Naive thymus-derived CD4-positive, alpha-beta T cell (primary cell): ENCODE measurements around the gene SS18L1. TPM values are rescaled to one million over a fixed set of nuclear protein-coding genes. Genes with fewer than 3 reads are reported as not detected.

ENCODE experiments used
- ATAC-seq: fragments of 150-1000 bp; cut with Tn5 transposase; 2 replicates; pipeline ENCODE4 v1.10.0; 2021; ENCODE audit warnings: mild to moderate bottlenecking, moderate library complexity
- CTCF ChIA-PET: fragments of 350-600 bp; sonication (Branson Sonifier 250); formaldehyde crosslinking; loops from one replicate; lab custom pipeline; 2021; ENCODE audit warnings: antibody characterized with exemption; lab: Charles Lee
- POLR2A ChIA-PET: fragments of 350-600 bp; sonication (Branson Sonifier 250); formaldehyde crosslinking; loops from one replicate; lab custom pipeline; 2021; ENCODE audit warnings: antibody characterized with exemption, inconsistent platforms; lab: Charles Lee
- DNase-seq, 9 donors: peaks; one replicate each; pipeline versions ENCODE4 v3.0.0 to v3.0.0-alpha.2; 2020 to 2022; ENCODE audit warnings: mixed read lengths in 1 of 9
- H3K27ac ChIP-seq: one replicate; pipeline ENCODE4 v1.7.0; 2013; ENCODE audit warnings: mild to moderate bottlenecking, low read depth, low read length, moderate library complexity
- H3K27me3 ChIP-seq, 2 donors: one replicate each; pipeline ENCODE4 v1.7.0; 2013; ENCODE audit warnings: low read length in 2 of 2, mild to moderate bottlenecking in 2 of 2, moderate library complexity in 2 of 2; ENCODE audit not compliant: control insufficient read depth in 2 of 2, insufficient read depth in 2 of 2
- H3K36me3 ChIP-seq, 3 experiments: 1 replicate in 2 of 3; 2 replicates in 1 of 3; pipeline ENCODE4 v1.7.0; 2013; ENCODE audit warnings: low read length in 3 of 3, mild to moderate bottlenecking in 3 of 3, moderate library complexity in 1 of 3; ENCODE audit not compliant: insufficient read depth in 3 of 3, control insufficient read depth in 2 of 3
- H3K4me1 ChIP-seq, 2 donors: one replicate each; pipeline ENCODE4 v1.7.0; 2013; ENCODE audit warnings: low read length in 2 of 2, mild to moderate bottlenecking in 2 of 2, moderate library complexity in 1 of 2; ENCODE audit not compliant: control insufficient read depth in 2 of 2, insufficient read depth in 2 of 2
- H3K4me3 ChIP-seq: 2 replicates; pipeline ENCODE4 v1.7.0; 2013; ENCODE audit warnings: mild to moderate bottlenecking, low read length
- H3K9me3 ChIP-seq, 3 experiments: 1 replicate in 2 of 3; 2 replicates in 1 of 3; pipeline ENCODE4 v1.7.0; 2013; ENCODE audit warnings: low read length in 3 of 3; ENCODE audit not compliant: control insufficient read depth in 2 of 3
- H3K27ac Mint-ChIP-seq, 9 donors: one replicate each; pipeline ENCODE4 v1.8.0; 2020 to 2022; ENCODE audit warnings: mixed read lengths in 9 of 9, mild to moderate bottlenecking in 8 of 9, moderate library complexity in 5 of 9, inconsistent platforms in 2 of 9
- H3K27me3 Mint-ChIP-seq, 5 donors: one replicate each; pipeline ENCODE4 v1.8.0; 2021 to 2022; ENCODE audit warnings: mixed read lengths in 5 of 5, mild to moderate bottlenecking in 1 of 5
- H3K36me3 Mint-ChIP-seq, 5 donors: one replicate each; pipeline ENCODE4 v1.8.0; 2020 to 2022; ENCODE audit warnings: mixed read lengths in 5 of 5, mild to moderate bottlenecking in 3 of 5, inconsistent platforms in 1 of 5
- H3K4me1 Mint-ChIP-seq, 7 donors: one replicate each; pipeline ENCODE4 v1.8.0; 2020 to 2022; ENCODE audit warnings: mixed read lengths in 7 of 7, mild to moderate bottlenecking in 3 of 7, inconsistent platforms in 1 of 7
- H3K4me3 Mint-ChIP-seq, 10 donors: one replicate each; pipeline ENCODE4 v1.8.0; 2020 to 2022; ENCODE audit warnings: mild to moderate bottlenecking in 10 of 10, mixed read lengths in 10 of 10, moderate library complexity in 6 of 10, inconsistent platforms in 2 of 10
- H3K9me3 Mint-ChIP-seq, 11 donors: one replicate each; pipeline ENCODE4 v1.8.0; 2020 to 2022; ENCODE audit warnings: mixed read lengths in 11 of 11, mild to moderate bottlenecking in 4 of 11, inconsistent platforms in 1 of 11, moderate library complexity in 1 of 11
- intact Hi-C, 2 donors: fragments of 100-400 bp; cut with micrococcal nuclease; formaldehyde crosslinking; loops; one replicate each; pipeline ENCODE4 v1.15.1; 2023
- polyA plus RNA-seq, 2 donors: library from polyadenylated mRNA; unstranded; fragments of 300-500 nt; fragmentation: Illumina TruSeq; gene quantifications; one replicate each; pipeline ENCODE4 v1.2.3, GENCODE V29; 2021
- total RNA-seq, 6 experiments: library from RNA in 5 of 6; stranded (reverse) in 5 of 6; gene quantifications; 1 replicate in 5 of 6; 2 replicates in 1 of 6; pipeline ENCODE4 v1.2.3 and lab custom pipeline; 2021 to 2026

Gene SS18L1
- total and polyA plus RNA-seq, 7 experiments from 2014 or later, result 0.47 to 26.7 (median 22.4) TPM

GRCh38 chr20:62162765-62163484 is 19.4 kb downstream of the SS18L1 start:
- Histone ChIP-seq H3K4me3 (no peak overlapping the region), H3K4me1 (peaks cover 0 to 3% of the 10 kb centered on the region in 2 donors), H3K27me3 (no peaks in the 10 kb centered on the region), H3K9me3 (no peaks in the 10 kb centered on the region), H3K36me3 (peaks cover 0 to 62% (median 0%) of the 10 kb centered on the region in 3 experiments), H3K27ac (no peak overlapping the region)
- ChIA-PET POLR2A (no interaction called here), CTCF (no interaction called here)
- Mint-ChIP-seq H3K27me3 (no peaks in the 10 kb centered on the region), H3K36me3 (peaks cover 0 to 17% (median 6%) of the 10 kb centered on the region in 5 donors), H3K27ac (no peak overlapping the region), H3K4me3 (no peak overlapping the region), H3K4me1 (peaks cover 0 to 5% (median 0%) of the 10 kb centered on the region in 7 donors), H3K9me3 (no peaks in the 10 kb centered on the region)
- intact Hi-C loops, result no loop called here
- no peak for ATAC-seq
- no peak for DNase-seq

- ChIA-PET POLR2A (no interaction called here), CTCF (no interaction called here)
- Histone ChIP-seq H3K27ac (no peak overlapping the region), H3K36me3 (peaks cover 0 to 64% (median 0%) of the 10 kb centered on the region in 3 experiments), H3K27me3 (no peaks in the 10 kb centered on the region), H3K4me3 (no peak overlapping the region), H3K4me1 (peaks cover 0 to 3% of the 10 kb centered on the region in 2 donors), H3K9me3 (no peaks in the 10 kb centered on the region)
- Mint-ChIP-seq H3K36me3 (peaks cover 0 to 17% (median 6%) of the 10 kb centered on the region in 5 donors), H3K4me3 (no peak overlapping the region), H3K4me1 (peaks cover 0 to 5% (median 0%) of the 10 kb centered on the region in 7 donors), H3K9me3 (no peaks in the 10 kb centered on the region), H3K27me3 (no peaks in the 10 kb centered on the region), H3K27ac (no peak overlapping the region)
- intact Hi-C loops, result no loop called here
- no peak for ATAC-seq
- DNase-seq, result no peak
Measured at GRCh38 chr20:62163485-62163865, 19.9 kb downstream of the SS18L1 start.

DNA sequence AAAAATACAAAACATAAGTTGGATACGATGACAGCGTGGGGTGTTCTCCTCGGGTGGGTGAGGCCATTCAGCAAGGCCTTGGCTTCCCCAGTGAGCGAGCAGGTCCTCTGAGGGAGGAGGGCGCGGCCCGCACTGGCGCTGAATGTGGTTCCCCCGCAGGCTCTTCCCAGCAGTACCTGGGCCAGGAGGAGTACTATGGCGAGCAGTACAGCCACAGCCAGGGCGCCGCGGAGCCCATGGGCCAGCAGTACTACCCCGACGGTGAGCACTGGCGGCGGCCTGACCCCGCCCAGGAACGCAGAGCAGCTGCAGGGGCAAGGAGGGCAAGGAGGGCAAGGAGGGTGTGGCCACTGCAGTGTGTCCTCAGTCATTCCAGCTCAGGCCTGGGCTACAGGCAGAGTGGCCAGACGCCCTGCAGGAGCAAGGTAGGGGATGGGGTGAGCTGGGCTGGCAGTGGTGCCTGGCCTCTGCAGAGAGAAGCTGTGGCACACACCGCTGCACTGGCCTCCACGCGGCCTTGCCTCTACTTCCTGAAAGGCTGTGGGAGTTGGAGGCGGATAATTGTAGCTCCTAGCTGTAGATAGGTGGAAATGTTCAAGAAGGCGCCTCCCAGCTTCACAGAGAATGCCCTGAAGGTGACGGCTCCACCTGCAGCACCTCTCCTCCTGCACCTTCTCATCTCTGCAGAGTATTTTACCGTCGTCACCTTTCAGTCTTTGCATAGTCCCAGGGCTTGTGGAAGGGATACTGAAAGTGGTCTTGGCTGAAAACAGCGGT is 20.6 kb downstream of the SS18L1 start:
- H3K27me3 ChIP-seq, result no peaks in the 10 kb centered on the region
- no peak for ATAC-seq
- H3K9me3 Mint-ChIP-seq, result no peaks in the 10 kb centered on the region
- H3K27me3 Mint-ChIP-seq, result no peaks in the 10 kb centered on the region
- peaks cover 0 to 3% of the 10 kb centered on the region in 2 donors for H3K4me1 ChIP-seq
- POLR2A ChIA-PET, result no interaction called here
- peaks cover 0 to 17% (median 6%) of the 10 kb centered on the region in 5 donors for H3K36me3 Mint-ChIP-seq
- H3K27ac ChIP-seq, result no peak overlapping the region
- no peak overlapping the region for H3K4me3 ChIP-seq
- peaks cover 0 to 70% (median 0%) of the 10 kb centered on the region in 3 experiments for H3K36me3 ChIP-seq
- intact Hi-C loops, result no loop called here
- peaks cover 0 to 5% (median 0%) of the 10 kb centered on the region in 7 donors for H3K4me1 Mint-ChIP-seq
- no peak overlapping the region for H3K4me3 Mint-ChIP-seq
- H3K27ac Mint-ChIP-seq, result no peak overlapping the region
- no peaks in the 10 kb centered on the region for H3K9me3 ChIP-seq
- DNase-seq, result no peak
- CTCF ChIA-PET, result no interaction called here

DNA sequence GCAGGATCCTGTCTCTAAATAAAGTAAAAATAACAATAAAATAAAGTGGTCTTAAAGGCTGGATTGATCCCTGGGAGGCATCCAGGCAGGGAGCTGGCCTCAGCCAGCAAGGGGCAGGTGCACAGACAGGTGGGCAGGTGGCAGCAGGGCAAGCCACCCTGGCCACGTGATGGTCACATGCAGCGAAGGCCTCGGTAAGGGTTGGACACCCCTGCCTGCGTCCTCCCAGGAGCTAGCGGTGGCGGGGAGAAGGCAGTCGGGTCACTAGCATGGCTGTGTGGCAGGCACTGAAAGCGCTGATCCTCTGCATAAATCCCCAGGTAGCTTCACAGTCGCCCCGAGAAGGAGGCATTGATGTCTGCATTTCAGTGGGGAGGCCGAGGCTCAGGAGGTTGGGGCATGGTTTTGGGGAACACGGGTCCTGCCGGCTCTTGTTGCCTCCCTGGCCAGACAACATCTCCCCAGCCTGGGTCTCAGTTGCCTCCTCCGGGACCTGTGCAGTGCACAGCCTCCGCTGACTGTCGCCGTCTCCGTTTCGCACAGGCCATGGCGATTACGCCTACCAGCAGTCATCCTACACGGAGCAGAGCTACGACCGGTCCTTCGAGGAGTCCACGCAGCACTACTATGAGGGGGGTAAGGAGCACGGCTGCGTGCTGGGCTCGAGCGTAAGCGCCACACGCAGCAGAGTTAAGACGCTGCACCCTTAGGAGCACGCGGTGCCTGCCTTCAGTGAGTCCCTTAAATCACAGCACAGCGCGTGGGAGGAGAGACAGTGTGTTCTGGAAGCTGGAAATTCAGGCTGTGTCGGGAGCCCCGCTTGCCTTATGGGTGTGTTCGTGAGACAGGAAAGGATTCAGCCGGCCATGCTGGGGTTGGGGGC is 21.6 kb downstream of the SS18L1 start:
- Mint-ChIP-seq H3K9me3 (no peaks in the 10 kb centered on the region), H3K36me3 (peaks cover 0 to 13% (median 6%) of the 10 kb centered on the region in 5 donors), H3K27me3 (no peaks in the 10 kb centered on the region), H3K4me3 (no peak overlapping the region), H3K4me1 (no peaks in the 10 kb centered on the region), H3K27ac (no peak overlapping the region)
- ChIA-PET CTCF (no interaction called here), POLR2A (no interaction called here)
- no peaks in the 10 kb centered on the region for H3K9me3 ChIP-seq
- no peaks in the 10 kb centered on the region for H3K27me3 ChIP-seq
- peaks cover 0 to 70% (median 0%) of the 10 kb centered on the region in 3 experiments for H3K36me3 ChIP-seq
- no peak overlapping the region for H3K4me3 ChIP-seq
- H3K27ac ChIP-seq, result no peak overlapping the region
- no peaks in the 10 kb centered on the region for H3K4me1 ChIP-seq
- intact Hi-C loops, result no loop called here
- ATAC-seq (no peak), DNase-seq (no peak)

GRCh38 chr20:62165762-62166399 is 22.3 kb downstream of the SS18L1 start:
- ATAC-seq (no peak), DNase-seq (no peak)
- intact Hi-C loops, result no loop called here
- no peaks in the 10 kb centered on the region for H3K9me3 Mint-ChIP-seq
- no peaks in the 10 kb centered on the region for H3K4me1 Mint-ChIP-seq
- Histone ChIP-seq H3K27ac (no peak overlapping the region), H3K9me3 (no peaks in the 10 kb centered on the region), H3K36me3 (peaks cover 0 to 64% (median 0%) of the 10 kb centered on the region in 3 experiments), H3K4me3 (no peak overlapping the region), H3K4me1 (no peaks in the 10 kb centered on the region), H3K27me3 (no peaks in the 10 kb centered on the region)
- ChIA-PET CTCF (no interaction called here), POLR2A (no interaction called here)
- no peaks in the 10 kb centered on the region for H3K27me3 Mint-ChIP-seq
- no peak overlapping the region for H3K27ac Mint-ChIP-seq
- H3K4me3 Mint-ChIP-seq, result no peak overlapping the region
- H3K36me3 Mint-ChIP-seq, result peaks cover 0 to 11% (median 6%) of the 10 kb centered on the region in 5 donors

- DNase-seq (no peak), ATAC-seq (no peak)
- intact Hi-C loops, result no loop called here
- Histone ChIP-seq H3K36me3 (peaks cover 0 to 55% (median 0%) of the 10 kb centered on the region in 3 experiments), H3K4me1 (no peaks in the 10 kb centered on the region), H3K27ac (no peak overlapping the region), H3K27me3 (no peaks in the 10 kb centered on the region), H3K9me3 (no peaks in the 10 kb centered on the region), H3K4me3 (no peak overlapping the region)
- Mint-ChIP-seq H3K9me3 (no peaks in the 10 kb centered on the region), H3K27ac (no peak overlapping the region), H3K4me1 (no peaks in the 10 kb centered on the region), H3K36me3 (peaks cover 0 to 11% (median 6%) of the 10 kb centered on the region in 5 donors), H3K4me3 (no peak overlapping the region), H3K27me3 (no peaks in the 10 kb centered on the region)
- POLR2A ChIA-PET, result interaction anchor here (0.6 kb wide), 1 partner anchor 67 kb away, joined by 3 read pairs; no protein-coding TSS in a partner anchor
- CTCF ChIA-PET, result interaction anchor here (0.7 kb wide), 1 partner anchor 10 kb away, joined by 5 read pairs; no protein-coding TSS in a partner anchor
Measured at GRCh38 chr20:62167474-62167873, 23.9 kb downstream of the SS18L1 start.
